ENCODE measurements around the gene NKPD1.
A peak's percentile ranks its signal among the peaks of the same experiment; 100 is the strongest.

The NKPD1 gene

GRCh38 chr19:45153339-45154063, 7.3 kb downstream of the NKPD1 start:
- H3K4me3 ChIP-seq (ENCODE audit: low read length): no peak overlapping the region
- DNase-seq (ENCODE audit: low read depth): no peak
- TF ChIP-seq CTCF (IDR thresholded peaks at IDR 0.05; ENCODE audit: insufficient read depth, low read depth, low read length, missing control alignments): no peak

GRCh38 chr19:45152504-45153338, 8.1 kb downstream of the NKPD1 start:
- H3K4me3 ChIP-seq (ENCODE audit: low read length): no peak overlapping the region
- peak; percentile 48 for DNase-seq (ENCODE audit: low read depth)
- TF ChIP-seq CTCF (IDR thresholded peaks at IDR 0.05; ENCODE audit: insufficient read depth, low read depth, low read length, missing control alignments): no peak

- no peak for TF ChIP-seq CTCF (IDR thresholded peaks at IDR 0.05; ENCODE audit: insufficient read depth, low read depth, low read length, missing control alignments)
- no peak for DNase-seq (ENCODE audit: low read depth)
- no peak overlapping the region for H3K4me3 ChIP-seq (ENCODE audit: low read length)
Measured at GRCh38 chr19:45151821-45152503, 8.8 kb downstream of the NKPD1 start.

- H3K4me3 ChIP-seq (ENCODE audit: low read length): no peak overlapping the region
- peak; percentile 84 for DNase-seq (ENCODE audit: low read depth)
- TF ChIP-seq CTCF (IDR thresholded peaks at IDR 0.05; ENCODE audit: insufficient read depth, low read depth, low read length, missing control alignments): no peak
Measured at GRCh38 chr19:45151320-45151719, 9.5 kb downstream of the NKPD1 start.

- TF ChIP-seq CTCF (IDR thresholded peaks at IDR 0.05; ENCODE audit: insufficient read depth, low read depth, low read length, missing control alignments): no peak
- no peak overlapping the region for H3K4me3 ChIP-seq (ENCODE audit: low read length)
- DNase-seq (ENCODE audit: low read depth): no peak
Measured at GRCh38 chr19:45150751-45151281, 10.0 kb downstream of the NKPD1 start.

GRCh38 chr19:45150180-45150579, 10.6 kb downstream of the NKPD1 start:
- DNase-seq (ENCODE audit: low read depth): no peak
- TF ChIP-seq CTCF (IDR thresholded peaks at IDR 0.05; ENCODE audit: insufficient read depth, low read depth, low read length, missing control alignments): no peak
- no peak overlapping the region for H3K4me3 ChIP-seq (ENCODE audit: low read length)
